Spinal cord (tissue), 10 donors: ENCODE measurements around the gene RPGRIP1. TPM values are rescaled to one million over a fixed set of nuclear protein-coding genes. Genes with fewer than 3 reads are reported as not detected.
"Not testable (repeated sequence)": the region's sequence is repeated elsewhere in the genome, so short reads cannot be mapped to it uniquely, and the experiment has no call there.

ENCODE experiments used
- DNase-seq, 6 donors: peaks; one replicate each; pipeline versions ENCODE4 v3.0.0 to v3.0.0-alpha.2; 2013 to 2015; ENCODE audit warnings: low spot score in 6 of 6, low read depth in 4 of 6
- H3K27ac ChIP-seq: one replicate; pipeline ENCODE4 v1.5.1; 2013; ENCODE audit warnings: low read depth, low read length, control low read depth
- H3K27me3 ChIP-seq: one replicate; pipeline ENCODE4 v1.6.1; 2013; ENCODE audit warnings: low read length; ENCODE audit not compliant: control insufficient read depth, insufficient read depth
- H3K36me3 ChIP-seq: one replicate; pipeline ENCODE4 v1.6.1; 2013; ENCODE audit warnings: low read length; ENCODE audit not compliant: control insufficient read depth, insufficient read depth
- H3K4me1 ChIP-seq: one replicate; pipeline ENCODE4 v1.6.1; 2013; ENCODE audit warnings: low read length; ENCODE audit not compliant: control insufficient read depth, insufficient read depth
- H3K4me3 ChIP-seq: one replicate; pipeline ENCODE4 v1.5.1; 2013; ENCODE audit warnings: low read depth, low read length, control low read depth
- H3K9me3 ChIP-seq: one replicate; pipeline ENCODE4 v1.6.1; 2013; ENCODE audit warnings: low read length; ENCODE audit not compliant: control insufficient read depth, insufficient read depth
- WGBS: methylation state at CpG from one replicate; pipeline ENCODE4 v1.1.5; 2013; ENCODE audit warnings: missing lambda C conversion rate; ENCODE audit not compliant: insufficient coverage; 5-methylcytosine and 5-hydroxymethylcytosine counted together
- polyA plus RNA-seq, 2 donors: library from polyadenylated mRNA; unstranded; fragments of 120-200 nt; gene quantifications; one replicate each; pipeline ENCODE4 v1.2.1, GENCODE V29; 2013; ENCODE audit not compliant: insufficient read length in 2 of 2
- total RNA-seq, 2 donors: library from RNA; depleted of rRNA in 1 of 2; stranded (reverse); fragments of 120-200 nt in 1 of 2; fragments of >200 nt in 1 of 2; gene quantifications; one replicate each; pipeline versions ENCODE4 v1.2.3 to v1.2.4, GENCODE V29; 2013 to 2014
- donor health status: healthy.

The RPGRIP1 gene
- total and polyA plus RNA-seq, 4 donors, result 0.33 to 1.3 (median 0.64) TPM

- no peaks in the 10 kb centered on the region for H3K36me3 ChIP-seq
- no peaks in the 10 kb centered on the region for H3K9me3 ChIP-seq
- H3K4me1 ChIP-seq, result peaks cover 5% of the 10 kb centered on the region
- no peak overlapping the region for H3K27ac ChIP-seq
- WGBS, result 90% methylated on average over 8 of the region's 12 CpGs
- no peaks in the 10 kb centered on the region for H3K27me3 ChIP-seq
- H3K4me3 ChIP-seq, result no peak overlapping the region
- no peak for DNase-seq
Observed at GRCh38 chr14:21298358-21298757, 18.5 kb downstream of the RPGRIP1 start.

GRCh38 chr14:21299562-21300130 lies 19.8 kb downstream of the RPGRIP1 start:
- Histone ChIP-seq H3K36me3 (no peaks in the 10 kb centered on the region), H3K9me3 (no peaks in the 10 kb centered on the region), H3K4me1 (peaks cover 5% of the 10 kb centered on the region), H3K4me3 (no peak overlapping the region), H3K27me3 (no peaks in the 10 kb centered on the region), H3K27ac (no peak overlapping the region)
- 46% methylated on average over 2 of the region's 10 CpGs for WGBS
- no peak for DNase-seq

GRCh38 chr14:21300892-21301291 lies 21.0 kb downstream of the RPGRIP1 start:
- H3K9me3 ChIP-seq, result no peaks in the 10 kb centered on the region
- H3K36me3 ChIP-seq, result no peaks in the 10 kb centered on the region
- DNase-seq, result peak in 5 of 6 donors; percentile 15 to 75 (median 22)
- H3K27me3 ChIP-seq, result no peaks in the 10 kb centered on the region
- H3K27ac ChIP-seq, result no peak overlapping the region
- H3K4me1 ChIP-seq, result peaks cover 5% of the 10 kb centered on the region
- WGBS, result 0% methylated on average over 30 of the region's 30 CpGs
- H3K4me3 ChIP-seq, result peak overlapping the region; percentile 16

- DNase-seq, result no peak
- H3K9me3 ChIP-seq, result no peaks in the 10 kb centered on the region
- no peak overlapping the region for H3K27ac ChIP-seq
- H3K4me3 ChIP-seq, result no peak overlapping the region
- H3K27me3 ChIP-seq, result no peaks in the 10 kb centered on the region
- no peaks in the 10 kb centered on the region for H3K36me3 ChIP-seq
- WGBS, result 64% methylated on average over 4 of the region's 8 CpGs
- peaks cover 5% of the 10 kb centered on the region for H3K4me1 ChIP-seq
Observed at GRCh38 chr14:21302013-21302835, 22.3 kb downstream of the RPGRIP1 start.

GRCh38 chr14:21302836-21303140 lies 22.9 kb downstream of the RPGRIP1 start:
- WGBS, result 100% methylated on average over 1 of the region's 2 CpGs

GRCh38 chr14:21307637-21308036 lies 27.8 kb downstream of the RPGRIP1 start:
- H3K27ac ChIP-seq, result no peak overlapping the region
- H3K27me3 ChIP-seq, result no peaks in the 10 kb centered on the region
- H3K4me1 ChIP-seq, result peaks cover 4% of the 10 kb centered on the region
- no CpG with 5 or more reads among the region's 3 CpGs for WGBS
- H3K36me3 ChIP-seq, result no peaks in the 10 kb centered on the region
- no peaks in the 10 kb centered on the region for H3K9me3 ChIP-seq
- H3K4me3 ChIP-seq, result no peak overlapping the region
- DNase-seq, result peak in 1 of 6 donors; percentile 6

More at GRCh38 chr14:21302836-21303140, 22.9 kb downstream of the RPGRIP1 start:
- H3K27ac ChIP-seq, H3K4me1 ChIP-seq, H3K9me3 ChIP-seq, H3K4me3 ChIP-seq, H3K27me3 ChIP-seq, H3K36me3 ChIP-seq, DNase-seq: not testable (repeated sequence)

GRCh38 chr14:21308132-21308478 lies 28.2 kb downstream of the RPGRIP1 start:
- Histone ChIP-seq H3K27me3 (no peaks in the 10 kb centered on the region), H3K36me3 (no peaks in the 10 kb centered on the region), H3K9me3 (no peaks in the 10 kb centered on the region), H3K27ac (no peak overlapping the region), H3K4me3 (peak overlapping the region; percentile 39), H3K4me1 (peaks cover 4% of the 10 kb centered on the region)
- no peak for DNase-seq

GRCh38 chr14:21308479-21309237 lies 28.8 kb downstream of the RPGRIP1 start:
- WGBS, result 1% methylated on average over 11 of the region's 16 CpGs
- H3K27me3 ChIP-seq, result no peaks in the 10 kb centered on the region
- peak in 5 of 6 donors; percentile 31 to 95 (median 60) for DNase-seq
- no peaks in the 10 kb centered on the region for H3K9me3 ChIP-seq
- no peaks in the 10 kb centered on the region for H3K36me3 ChIP-seq
- peaks cover 4% of the 10 kb centered on the region for H3K4me1 ChIP-seq
- H3K4me3 ChIP-seq, result peak overlapping the region; percentile 39
- H3K27ac ChIP-seq, result peak overlapping the region; percentile 11

- Histone ChIP-seq H3K4me1 (peaks cover 4% of the 10 kb centered on the region), H3K9me3 (no peaks in the 10 kb centered on the region), H3K27ac (no peak overlapping the region), H3K4me3 (peak overlapping the region; percentile 39), H3K27me3 (no peaks in the 10 kb centered on the region), H3K36me3 (no peaks in the 10 kb centered on the region)
- WGBS, result 84% methylated on average over 5 of the region's 8 CpGs
- DNase-seq, result no peak
Observed at GRCh38 chr14:21309238-21309636, 29.4 kb downstream of the RPGRIP1 start.
